Hematopoietic multipotent progenitor cell treated with erythropoietin and hydrocortisone succinate and interleukin-3 and kit ligand, for 15 days (in vitro differentiated cells): ENCODE data around the gene CHMP1A.

Source experiments
- DNase-seq: peaks from one replicate; pipeline ENCODE4 v3.0.0-alpha.2; 2015; ENCODE audit warnings: low spot score

Gene CHMP1A

GRCh38 chr16:89602952-89603590 lies 54.4 kb downstream of the CHMP1A start:
- no peak for DNase-seq

- no peak for DNase-seq
Measured at GRCh38 chr16:89602273-89602951, 55.1 kb downstream of the CHMP1A start.

GRCh38 chr16:89601906-89602272 lies 55.6 kb downstream of the CHMP1A start:
- DNase-seq: no peak

- no peak for DNase-seq
Measured at GRCh38 chr16:89600956-89601355, 56.6 kb downstream of the CHMP1A start.

- DNase-seq: no peak
Measured at GRCh38 chr16:89600427-89600826, 57.1 kb downstream of the CHMP1A start.

- no peak for DNase-seq
Measured at GRCh38 chr16:89599902-89600301, 57.6 kb downstream of the CHMP1A start.

- DNase-seq: no peak
Measured at GRCh38 chr16:89599451-89599858, 58.1 kb downstream of the CHMP1A start.

- DNase-seq: no peak
Measured at GRCh38 chr16:89598199-89598598, 59.3 kb downstream of the CHMP1A start.

GRCh38 chr16:89596957-89597649 lies 60.4 kb downstream of the CHMP1A start:
- DNase-seq: no peak

- DNase-seq: no peak
Measured at GRCh38 chr16:89596061-89596689, 61.3 kb downstream of the CHMP1A start.

- no peak for DNase-seq
Measured at GRCh38 chr16:89595330-89596060, 62.0 kb downstream of the CHMP1A start.
